Measurements from ENCODE around the gene ACTA2. TPM values are rescaled to one million over a fixed set of nuclear protein-coding genes. Genes with fewer than 3 reads are reported as not detected.

Gene ACTA2
- total RNA-seq, 1 experiment from 2014 or later, result 25.4 TPM

DNA sequence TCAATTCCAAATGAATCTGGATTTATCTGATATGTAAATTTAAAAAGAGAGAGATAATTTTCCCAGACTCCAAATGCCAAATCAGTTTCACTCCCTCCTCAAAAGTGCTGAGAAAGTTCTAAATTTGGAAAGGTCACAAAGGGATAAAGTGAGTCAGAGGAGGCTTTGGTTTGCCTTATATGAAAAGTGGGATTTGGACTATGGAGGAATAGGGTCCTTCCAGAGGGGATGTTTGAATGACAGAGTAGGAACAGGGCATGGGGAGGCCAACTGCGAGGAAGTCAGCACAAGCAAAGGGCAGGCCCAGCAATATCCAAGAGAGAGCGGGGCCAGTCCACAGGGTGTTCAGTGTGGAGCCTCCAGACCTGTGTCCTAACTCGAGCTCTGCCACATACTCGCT is 28.2 kb upstream of the ACTA2 start:
- Mint-ChIP-seq H3K9me3 (ENCODE audit: unreplicated experiment) (no peaks in the 10 kb centered on the region), H3K27me3 (ENCODE audit: insufficient read depth, unreplicated experiment) (no peaks in the 10 kb centered on the region), H3K4me3 (ENCODE audit: unreplicated experiment) (no peak overlapping the region), H3K36me3 (ENCODE audit: insufficient read depth, unreplicated experiment) (no peaks in the 10 kb centered on the region), H3K27ac (ENCODE audit: low read depth, unreplicated experiment) (no peak overlapping the region), H3K4me1 (ENCODE audit: insufficient read depth, unreplicated experiment) (peaks cover 7% of the 10 kb centered on the region)
- POLR2A ChIA-PET, result interaction anchor here (1.7 to 3.8 kb wide), 2 partner anchors 8 to 11 kb away, joined by 4 to 29 read pairs; partner anchors contain the start of gene FAS
- TF ChIP-seq, protein P1, sequence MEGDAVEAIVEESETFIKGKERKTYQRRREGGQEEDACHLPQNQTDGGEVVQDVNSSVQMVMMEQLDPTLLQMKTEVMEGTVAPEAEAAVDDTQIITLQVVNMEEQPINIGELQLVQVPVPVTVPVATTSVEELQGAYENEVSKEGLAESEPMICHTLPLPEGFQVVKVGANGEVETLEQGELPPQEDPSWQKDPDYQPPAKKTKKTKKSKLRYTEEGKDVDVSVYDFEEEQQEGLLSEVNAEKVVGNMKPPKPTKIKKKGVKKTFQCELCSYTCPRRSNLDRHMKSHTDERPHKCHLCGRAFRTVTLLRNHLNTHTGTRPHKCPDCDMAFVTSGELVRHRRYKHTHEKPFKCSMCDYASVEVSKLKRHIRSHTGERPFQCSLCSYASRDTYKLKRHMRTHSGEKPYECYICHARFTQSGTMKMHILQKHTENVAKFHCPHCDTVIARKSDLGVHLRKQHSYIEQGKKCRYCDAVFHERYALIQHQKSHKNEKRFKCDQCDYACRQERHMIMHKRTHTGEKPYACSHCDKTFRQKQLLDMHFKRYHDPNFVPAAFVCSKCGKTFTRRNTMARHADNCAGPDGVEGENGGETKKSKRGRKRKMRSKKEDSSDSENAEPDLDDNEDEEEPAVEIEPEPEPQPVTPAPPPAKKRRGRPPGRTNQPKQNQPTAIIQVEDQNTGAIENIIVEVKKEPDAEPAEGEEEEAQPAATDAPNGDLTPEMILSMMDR (IDR thresholded peaks at IDR 0.05; ENCODE audit: unreplicated experiment), result no peak
- CTCF ChIA-PET, result interaction anchor here (0.6 to 3.4 kb wide), 4 partner anchors 13 to 233 kb away, joined by 3 to 33 read pairs (median 5); no protein-coding TSS in a partner anchor
- intact Hi-C loops (cut with micrococcal nuclease), result no loop called here
- no peak for DNase-seq (ENCODE audit: unreplicated experiment)
- BruUV-seq (replicated peaks), result no TSS peak

DNA sequence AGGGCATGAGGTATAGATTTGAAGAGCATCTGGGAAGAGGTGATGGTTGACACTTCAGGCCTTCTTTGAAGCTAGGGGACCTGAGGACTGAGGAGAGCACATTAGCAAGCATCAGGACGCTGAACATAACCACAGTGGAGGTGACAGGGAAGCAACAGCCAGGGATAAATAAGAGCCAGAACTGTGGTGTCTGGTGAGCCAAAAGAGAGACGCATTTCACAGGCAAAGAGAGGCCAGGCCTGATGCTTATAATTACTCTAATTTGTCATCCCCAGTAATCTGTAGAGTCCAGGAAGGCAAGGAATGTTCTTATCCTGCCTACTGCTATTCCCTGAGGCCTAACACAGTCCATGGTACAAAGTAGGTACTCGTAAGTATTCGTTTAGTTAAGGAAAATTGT is 27.7 kb upstream of the ACTA2 start:
- TF ChIP-seq, protein P1 (IDR thresholded peaks at IDR 0.05; ENCODE audit: unreplicated experiment), result no peak
- intact Hi-C loops (cut with micrococcal nuclease), result no loop called here
- no peaks in the 10 kb centered on the region for H3K27me3 Mint-ChIP-seq (ENCODE audit: insufficient read depth, unreplicated experiment)
- no TSS peak for BruUV-seq (replicated peaks)
- ChIA-PET CTCF (interaction anchor here (1.0 to 3.4 kb wide), 3 partner anchors 47 to 234 kb away, joined by 3 to 33 read pairs (median 7); no protein-coding TSS in a partner anchor), POLR2A (interaction anchor here (0.6 to 3.8 kb wide), 3 partner anchors 12 to 1663 kb away, joined by 4 to 29 read pairs (median 5); partner anchors contain the start of gene FAS)
- DNase-seq (ENCODE audit: unreplicated experiment), result no peak
- peaks cover under 1% of the 10 kb centered on the region for H3K36me3 Mint-ChIP-seq (ENCODE audit: insufficient read depth, unreplicated experiment)
- no peak overlapping the region for H3K4me3 Mint-ChIP-seq (ENCODE audit: unreplicated experiment)
- peaks cover 8% of the 10 kb centered on the region for H3K4me1 Mint-ChIP-seq (ENCODE audit: insufficient read depth, unreplicated experiment)
- H3K27ac Mint-ChIP-seq (ENCODE audit: low read depth, unreplicated experiment), result no peak overlapping the region
- H3K9me3 Mint-ChIP-seq (ENCODE audit: unreplicated experiment), result no peaks in the 10 kb centered on the region

DNA sequence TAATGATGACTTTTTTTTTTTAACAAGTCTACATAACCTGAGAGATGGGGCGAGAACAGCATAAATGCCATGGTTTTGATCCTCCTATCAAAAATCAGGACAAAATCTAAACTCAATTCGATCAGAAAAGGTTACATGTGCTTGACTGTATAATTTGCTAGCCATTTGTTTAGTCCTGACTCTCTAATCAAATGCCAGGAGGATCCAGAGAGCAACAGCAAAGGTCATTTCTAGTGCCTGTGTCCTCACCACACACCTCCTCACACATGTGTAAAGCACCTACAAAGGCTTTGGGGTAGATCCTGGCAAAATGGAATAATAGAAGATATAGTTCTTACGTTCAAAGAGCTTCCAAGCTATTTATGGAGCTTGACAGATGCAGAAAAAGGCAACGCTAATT is 27.0 kb upstream of the ACTA2 start:
- ChIA-PET POLR2A (interaction anchor here (0.6 to 3.8 kb wide), 4 partner anchors 11 to 1664 kb away, joined by 4 to 29 read pairs (median 8); partner anchors contain the start of gene FAS), CTCF (interaction anchor here (1.4 to 3.4 kb wide), 2 partner anchors 46 to 144 kb away, joined by 7 to 33 read pairs; no protein-coding TSS in a partner anchor)
- intact Hi-C loops (cut with micrococcal nuclease), result no loop called here
- no peaks in the 10 kb centered on the region for H3K9me3 Mint-ChIP-seq (ENCODE audit: unreplicated experiment)
- no peak for DNase-seq (ENCODE audit: unreplicated experiment)
- BruUV-seq (replicated peaks), result no TSS peak
- TF ChIP-seq, protein P1 (IDR thresholded peaks at IDR 0.05; ENCODE audit: unreplicated experiment), result no peak
- peaks cover 14% of the 10 kb centered on the region for H3K4me1 Mint-ChIP-seq (ENCODE audit: insufficient read depth, unreplicated experiment)
- H3K27me3 Mint-ChIP-seq (ENCODE audit: insufficient read depth, unreplicated experiment), result no peaks in the 10 kb centered on the region
- H3K4me3 Mint-ChIP-seq (ENCODE audit: unreplicated experiment), result no peak overlapping the region
- H3K36me3 Mint-ChIP-seq (ENCODE audit: insufficient read depth, unreplicated experiment), result peaks cover 6% of the 10 kb centered on the region
- peak overlapping the region; percentile 68 for H3K27ac Mint-ChIP-seq (ENCODE audit: low read depth, unreplicated experiment)

DNA sequence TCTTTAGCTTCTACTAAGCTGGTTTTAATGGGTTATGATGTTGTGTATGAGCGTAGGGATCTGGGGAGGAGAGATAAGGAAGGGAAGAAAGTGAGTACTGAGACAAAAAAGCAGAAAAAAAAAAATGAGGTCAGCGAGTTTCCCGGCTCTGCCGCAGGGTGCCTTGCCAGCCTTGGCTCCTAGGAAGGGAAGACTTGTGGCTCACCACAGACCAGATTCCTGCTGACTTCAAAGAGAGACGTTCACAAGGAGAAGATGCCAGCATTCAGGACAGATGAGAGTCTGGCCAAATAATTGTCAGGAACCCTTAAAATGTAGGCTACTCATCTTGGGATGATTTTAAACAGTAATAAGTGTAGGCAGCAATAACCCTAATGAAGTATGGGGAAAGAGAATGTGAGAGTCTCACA is 26.6 kb upstream of the ACTA2 start:
- peaks cover 14% of the 10 kb centered on the region for H3K4me1 Mint-ChIP-seq (ENCODE audit: insufficient read depth, unreplicated experiment)
- peaks cover 6% of the 10 kb centered on the region for H3K36me3 Mint-ChIP-seq (ENCODE audit: insufficient read depth, unreplicated experiment)
- no TSS peak for BruUV-seq (replicated peaks)
- H3K9me3 Mint-ChIP-seq (ENCODE audit: unreplicated experiment), result no peaks in the 10 kb centered on the region
- H3K4me3 Mint-ChIP-seq (ENCODE audit: unreplicated experiment), result no peak overlapping the region
- POLR2A ChIA-PET, result interaction anchor here (0.9 to 1.8 kb wide), 5 partner anchors 8 to 97 kb away, joined by 3 to 10 read pairs (median 3); partner anchors contain the start of gene FAS
- intact Hi-C loops (cut with micrococcal nuclease), result no loop called here
- peak overlapping the region; percentile 68 for H3K27ac Mint-ChIP-seq (ENCODE audit: low read depth, unreplicated experiment)
- CTCF ChIA-PET, result interaction anchor here (0.6 to 3.4 kb wide), 9 partner anchors 8 to 1376 kb away, joined by 4 to 33 read pairs (median 6); partner anchors contain the start of gene FAS
- DNase-seq (ENCODE audit: unreplicated experiment), result peak; percentile 67
- H3K27me3 Mint-ChIP-seq (ENCODE audit: insufficient read depth, unreplicated experiment), result no peaks in the 10 kb centered on the region
- TF ChIP-seq, protein P1 (IDR thresholded peaks at IDR 0.05; ENCODE audit: unreplicated experiment), result no peak
